Pericardium fibroblast (primary cell): ENCODE data around the gene OR4K5. TPM values are rescaled to one million over a fixed set of nuclear protein-coding genes. Genes with fewer than 3 reads are reported as not detected.

Experiments
- total RNA-seq: library from RNA; depleted of rRNA; stranded (reverse); fragments of >200 nt; gene quantifications from 2 replicates; pipeline ENCODE4 v1.2.3, GENCODE V29; 2015

OR4K5 gene, protein sequence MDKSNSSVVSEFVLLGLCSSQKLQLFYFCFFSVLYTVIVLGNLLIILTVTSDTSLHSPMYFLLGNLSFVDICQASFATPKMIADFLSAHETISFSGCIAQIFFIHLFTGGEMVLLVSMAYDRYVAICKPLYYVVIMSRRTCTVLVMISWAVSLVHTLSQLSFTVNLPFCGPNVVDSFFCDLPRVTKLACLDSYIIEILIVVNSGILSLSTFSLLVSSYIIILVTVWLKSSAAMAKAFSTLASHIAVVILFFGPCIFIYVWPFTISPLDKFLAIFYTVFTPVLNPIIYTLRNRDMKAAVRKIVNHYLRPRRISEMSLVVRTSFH
- not detected in 2 replicates for total RNA-seq

DNA sequence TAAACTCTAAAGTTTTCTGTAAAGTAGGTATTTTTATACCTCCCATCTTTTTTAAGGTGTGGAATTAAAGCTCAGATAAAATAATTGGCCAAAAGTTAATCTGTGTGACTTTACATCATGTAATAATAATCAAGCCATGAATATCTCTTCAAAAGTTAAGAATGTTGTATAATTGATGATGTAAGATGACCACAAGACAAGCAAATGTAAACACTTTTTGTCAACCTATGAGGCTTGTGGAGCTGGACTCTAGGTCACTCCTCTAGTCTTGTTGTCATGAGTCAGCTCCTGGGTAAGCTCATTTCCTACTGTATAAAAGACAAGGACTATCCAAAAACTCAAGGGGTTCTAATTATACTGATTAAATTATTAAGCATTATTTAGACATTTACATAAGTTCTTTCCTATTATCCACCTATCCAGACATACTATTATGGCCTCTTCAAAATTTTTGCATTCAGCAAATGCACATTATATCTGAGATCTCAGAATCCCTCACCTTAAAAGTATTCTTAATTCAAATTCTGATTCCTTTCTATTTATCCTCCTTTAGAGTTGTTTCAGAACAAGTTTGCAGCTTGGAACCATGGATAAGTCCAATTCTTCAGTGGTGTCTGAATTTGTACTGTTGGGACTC is at the start of gene OR4K5:
TSS of gene OR4K5 (plus strand) at position 587 of the 637 bp plus-strand sequence. CDS start at position 587, 0 bp downstream.

DNA sequence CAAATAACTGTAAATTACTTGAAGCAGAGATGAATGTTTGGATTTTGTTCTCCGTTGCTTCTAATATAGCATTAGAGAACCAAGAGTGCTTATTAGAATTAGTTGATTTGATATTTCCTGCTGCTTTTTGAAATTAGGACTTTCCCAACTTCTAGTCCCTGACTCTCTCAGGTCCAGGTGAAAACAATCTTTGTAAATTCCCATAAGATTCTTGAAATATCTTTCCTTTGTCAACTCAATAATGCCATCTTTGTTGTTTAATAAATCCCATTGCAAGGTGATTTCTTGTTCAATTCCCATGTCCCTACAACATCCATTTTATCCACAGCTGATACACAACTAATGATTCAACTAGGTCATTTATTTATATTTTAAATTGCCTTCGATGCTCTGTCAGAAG is 45.6 kb upstream of the OR4K5 start, which contains the start of gene OR4K2:
TSS of gene OR4K2 (plus strand) at position 301 of the 400 bp plus-strand sequence. CDS start 1,126 bp downstream, outside the sequence.

DNA sequence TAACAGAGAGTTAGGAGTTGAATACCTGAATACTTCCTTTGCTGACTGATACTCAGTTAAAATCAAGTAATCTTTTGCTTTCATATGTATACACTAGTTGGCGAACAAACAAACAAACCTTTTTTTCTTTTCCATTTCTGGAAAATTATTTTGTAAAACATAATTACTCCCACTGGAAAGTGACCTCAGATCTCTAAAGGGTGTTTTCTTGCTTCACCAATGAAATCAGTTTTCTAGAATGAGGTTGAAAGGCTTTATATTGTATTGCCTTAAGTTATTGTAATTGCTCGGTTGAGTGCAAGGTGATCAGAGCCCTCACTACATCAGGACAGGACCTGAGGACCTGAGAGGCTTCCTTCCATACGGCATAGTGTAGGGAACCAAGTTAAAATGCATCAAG is 10.2 kb downstream of the OR4K5 start, which contains the start of gene OR4K1:
TSS of gene OR4K1 (plus strand) at position 301 of the 400 bp plus-strand sequence. CDS start 4,750 bp downstream, outside the sequence.

Other genes starting within 250 kb of the OR4K5 start
- gene OR11H2, start 206.7 kb upstream of the OR4K5 start, total RNA-seq = not detected in 2 replicates
- not detected in 2 replicates for gene OR4Q3, start 177.0 kb upstream of the OR4K5 start, total RNA-seq
- not detected in 2 replicates for gene OR4M1, start 147.1 kb upstream of the OR4K5 start, total RNA-seq
- not detected in 2 replicates for gene OR4N2, start 116.8 kb upstream of the OR4K5 start, total RNA-seq
- gene OR4K2, start 45.5 kb upstream of the OR4K5 start, total RNA-seq = not detected in 2 replicates
- gene OR4K1, start 10.3 kb downstream of the OR4K5 start, total RNA-seq = not detected in 2 replicates
- not detected in 2 replicates for gene OR4K15, start 55.0 kb downstream of the OR4K5 start, total RNA-seq
- not detected in 2 replicates for gene OR4Q2, start 81.6 kb downstream of the OR4K5 start, total RNA-seq
- not detected in 2 replicates for gene OR4K14, start 98.7 kb downstream of the OR4K5 start, total RNA-seq
- not detected in 2 replicates for gene OR4K13, start 115.4 kb downstream of the OR4K5 start, total RNA-seq
- gene OR4L1, start 139.4 kb downstream of the OR4K5 start, total RNA-seq = not detected in 2 replicates
- not detected in 2 replicates for gene OR4K17, start 190.1 kb downstream of the OR4K5 start, total RNA-seq
- gene OR4N5, start 218.2 kb downstream of the OR4K5 start, total RNA-seq = not detected in 2 replicates